Activated T-helper 9 cell treated with anti-CD3 and anti-CD28 coated beads, Interleukin-2, amount 50 U/mL, for 16 hours (primary cell): ENCODE measurements around the gene BATF3.

Source experiments
- DNase-seq: peaks from one replicate; pipeline ENCODE4 v3.0.0-alpha.2; 2020; ENCODE audit warnings: low read depth

The BATF3 gene

GRCh38 chr1:212703991-212704564 lies 4.4 kb upstream of the BATF3 start:
- no peak for DNase-seq

- no peak for DNase-seq
These were observed 3.0 kb upstream of the BATF3 start for GRCh38 chr1:212702672-212703071.

GRCh38 chr1:212701910-212702309 lies 2.3 kb upstream of the BATF3 start:
- DNase-seq = no peak

DNA sequence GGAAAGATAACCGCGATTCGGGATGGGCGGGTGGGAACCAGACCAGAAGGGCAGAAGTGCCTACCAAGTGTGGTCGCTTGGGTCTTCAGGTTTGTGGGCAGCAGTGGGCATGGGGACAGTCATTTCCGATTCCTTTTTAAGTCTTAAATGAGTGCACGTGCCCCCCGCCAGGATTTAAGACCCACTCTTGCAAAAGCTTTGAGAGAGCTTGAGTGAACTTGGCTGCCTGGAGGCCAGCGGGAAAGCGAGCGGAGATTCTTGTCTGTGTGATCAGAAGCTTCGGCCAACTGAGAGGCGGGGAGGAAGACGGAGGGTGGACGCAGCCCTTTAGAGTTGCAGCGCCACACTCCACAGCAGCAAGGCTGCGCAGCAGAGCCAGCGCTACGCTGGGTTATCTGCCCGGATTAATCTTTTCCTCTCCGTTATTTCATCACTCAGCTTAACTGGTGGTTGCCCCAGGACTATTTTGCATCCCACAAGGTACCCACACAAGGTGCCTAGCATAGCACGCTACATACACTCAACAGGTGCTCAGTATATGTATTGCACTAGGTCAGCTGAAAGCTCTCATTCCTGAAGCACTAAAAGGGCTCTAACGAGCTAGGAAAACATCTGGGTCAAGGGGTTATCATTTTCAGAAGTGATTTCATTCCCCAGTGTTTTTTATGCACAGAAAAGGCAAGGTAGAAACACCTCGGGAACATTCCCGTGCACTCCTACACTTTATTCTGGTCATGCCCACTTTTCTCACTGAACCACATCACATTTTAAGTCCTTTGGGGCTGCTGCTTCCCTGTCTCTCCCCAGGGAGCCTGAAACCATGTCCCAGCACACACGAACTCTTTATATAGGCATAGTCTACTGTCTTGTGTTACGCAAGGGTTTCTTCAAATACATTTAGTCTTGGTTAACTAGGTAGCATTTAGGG lies 1.5 kb upstream of the BATF3 start:
- DNase-seq = no peak

- peak; percentile 61 for DNase-seq
These were observed 717 bp upstream of the BATF3 start for GRCh38 chr1:212700223-212700891.

- peak; percentile 60 for DNase-seq
These were observed 476 bp downstream of the BATF3 start for GRCh38 chr1:212699104-212699624.

DNA sequence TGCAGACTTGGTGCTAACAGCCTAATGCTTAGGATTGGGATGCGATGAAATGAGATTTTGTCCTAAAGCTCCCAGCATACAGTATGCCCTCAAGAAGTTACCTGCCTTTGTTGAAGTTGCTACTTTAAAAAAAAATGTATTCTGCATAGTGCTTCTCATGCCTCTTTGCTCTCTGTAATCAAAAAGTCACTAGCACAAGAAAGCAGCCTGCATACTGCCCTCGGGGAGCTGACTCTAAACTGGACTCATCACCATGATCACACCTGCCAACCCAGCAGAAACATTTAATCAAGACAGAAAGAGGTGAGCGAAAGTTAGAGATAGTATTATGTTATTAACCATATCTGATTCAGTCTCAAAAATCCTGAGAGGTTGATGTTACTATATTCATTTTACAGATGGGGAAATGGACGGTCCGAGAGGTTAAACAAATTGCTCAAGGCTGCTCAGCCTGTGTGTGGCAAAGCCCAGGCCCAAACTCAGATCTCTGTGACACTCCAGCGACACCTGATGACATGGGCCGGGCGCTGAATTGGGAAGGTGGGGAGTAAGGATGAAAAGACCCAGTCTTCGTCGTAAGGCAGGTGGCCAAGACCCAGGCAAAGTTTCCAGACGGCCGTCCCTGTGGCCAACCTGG lies 1.1 kb downstream of the BATF3 start:
- no peak for DNase-seq

DNA sequence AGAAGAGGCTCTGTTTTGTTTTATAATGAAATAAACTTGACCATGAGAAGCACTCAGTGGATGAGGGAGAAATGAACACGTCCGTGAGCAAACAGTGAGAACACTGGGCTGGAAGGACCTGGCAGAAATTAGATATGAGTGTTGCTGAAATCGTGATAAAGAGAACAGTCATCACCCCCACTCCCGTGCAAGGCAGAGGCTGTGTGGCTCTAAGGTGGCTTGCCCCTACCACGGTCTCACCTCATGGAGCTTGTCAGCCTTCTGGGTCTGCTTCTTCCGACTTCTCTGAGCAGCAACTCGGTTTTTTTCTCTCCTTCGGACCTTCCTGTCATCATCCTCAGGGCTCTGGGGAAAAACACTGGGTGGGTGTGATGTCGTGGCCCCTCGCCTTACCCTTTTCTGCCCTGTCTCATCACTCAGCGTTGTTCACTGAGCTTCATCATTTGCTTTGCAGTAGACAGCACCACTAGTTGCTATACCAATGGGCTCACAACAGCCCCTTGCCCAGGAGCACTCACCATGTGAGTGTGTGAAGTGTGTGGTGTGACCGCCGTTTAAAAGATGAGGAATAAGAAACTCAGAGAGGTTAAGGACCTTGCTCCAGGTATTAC lies 2.8 kb downstream of the BATF3 start:
- no peak for DNase-seq

DNA sequence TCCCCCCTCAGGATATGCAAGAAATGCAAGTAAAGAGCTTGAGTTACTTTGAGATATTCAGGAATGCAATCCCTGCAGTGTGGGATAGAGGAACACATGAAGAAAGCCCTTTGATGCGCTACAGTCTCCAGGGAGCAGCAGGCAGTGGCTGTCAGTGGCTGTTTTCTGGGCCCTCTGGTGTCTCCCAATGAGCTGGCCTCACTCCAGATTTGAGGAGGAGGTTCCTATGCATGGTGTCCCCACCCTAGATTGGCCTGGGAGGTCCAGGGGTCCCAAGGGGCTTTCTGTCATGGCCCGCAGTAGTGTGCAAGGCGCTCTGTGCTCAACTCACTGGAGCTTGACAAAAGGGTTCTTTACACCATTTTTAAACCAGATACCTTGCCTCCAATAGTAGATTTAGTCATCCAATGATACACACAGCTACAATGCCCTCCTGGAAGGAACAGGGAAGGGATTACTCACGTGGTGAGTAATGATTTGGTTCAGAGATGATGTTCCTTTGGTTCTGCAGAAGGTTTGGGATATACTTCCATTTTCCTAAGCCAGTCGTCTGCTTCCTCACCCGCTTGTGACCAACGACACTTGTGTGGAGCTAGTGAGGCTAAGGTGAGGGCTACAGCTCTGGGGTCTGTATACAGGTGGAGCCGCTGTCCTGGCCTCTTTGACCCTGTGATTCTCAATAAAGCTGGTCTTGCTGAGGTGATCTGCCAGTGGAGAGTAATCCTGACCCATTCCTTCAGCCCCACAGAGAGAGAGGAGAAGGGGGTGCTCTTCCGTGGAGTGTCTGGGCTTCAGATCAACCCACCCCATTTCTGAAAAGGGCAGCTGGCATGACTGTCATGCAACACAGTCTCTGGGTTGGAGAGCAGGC lies 6.6 kb downstream of the BATF3 start:
- no peak for DNase-seq

GRCh38 chr1:212691561-212692071 lies 8.0 kb downstream of the BATF3 start:
- no peak for DNase-seq

DNA sequence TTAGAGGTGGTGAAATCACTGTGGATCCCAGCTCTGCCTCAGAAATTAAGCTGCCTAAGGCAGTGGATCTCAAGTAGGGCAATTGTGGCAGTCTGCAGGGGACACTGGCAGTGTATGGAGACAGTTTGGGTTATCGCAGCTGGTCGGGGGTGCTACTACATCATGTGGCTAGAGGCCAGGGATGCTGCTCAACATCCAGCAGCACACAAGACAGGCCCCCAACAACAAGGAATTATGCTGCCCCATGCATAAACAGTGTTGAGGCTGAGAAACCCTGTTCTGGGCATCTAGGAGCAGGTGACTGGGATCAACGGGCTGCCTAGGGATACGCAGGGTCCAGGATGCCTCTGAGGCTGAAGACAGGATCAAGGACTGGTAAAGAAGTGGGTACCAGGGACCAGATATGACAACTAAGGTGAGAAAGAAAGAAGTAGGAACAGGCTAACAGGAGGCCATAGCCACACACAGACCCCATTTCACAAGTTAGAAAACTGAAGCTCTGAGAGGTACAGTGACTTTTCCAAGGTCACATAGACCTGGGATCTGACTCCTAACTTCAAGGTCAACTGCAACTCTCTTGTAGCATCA lies 8.7 kb downstream of the BATF3 start:
- no peak for DNase-seq

- DNase-seq = no peak
These were observed 9.7 kb downstream of the BATF3 start for GRCh38 chr1:212689758-212690529.

DNA sequence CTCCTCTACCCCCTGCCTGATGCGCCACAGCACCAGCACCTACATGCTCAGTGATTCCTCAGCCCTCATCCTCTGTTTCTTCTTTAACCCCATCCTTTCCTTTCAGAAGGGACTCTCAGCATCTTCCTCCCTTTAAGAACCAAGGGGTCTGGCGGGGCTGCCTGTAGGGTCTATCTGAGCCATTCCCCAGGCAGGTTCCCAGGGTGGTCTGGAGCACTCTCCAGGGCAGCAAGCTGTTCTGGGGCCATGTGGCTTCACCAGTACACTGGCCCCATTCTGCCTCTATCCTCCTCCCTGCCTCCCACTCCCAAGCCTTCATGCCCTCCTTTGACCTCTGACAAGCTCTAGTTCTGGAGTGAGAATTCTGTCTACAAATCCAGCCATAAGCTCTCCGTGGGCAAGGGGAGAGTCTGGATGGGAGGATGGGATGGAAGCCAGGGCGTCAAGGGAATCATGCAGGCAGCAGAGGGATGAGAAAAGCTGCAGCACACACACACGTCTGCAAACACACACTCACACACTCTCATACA lies 10.4 kb downstream of the BATF3 start:
- no peak for DNase-seq

- no peak for DNase-seq
These were observed 11.1 kb downstream of the BATF3 start for GRCh38 chr1:212688341-212689047.

- no peak for DNase-seq
These were observed 11.8 kb downstream of the BATF3 start for GRCh38 chr1:212687811-212688210.

DNA sequence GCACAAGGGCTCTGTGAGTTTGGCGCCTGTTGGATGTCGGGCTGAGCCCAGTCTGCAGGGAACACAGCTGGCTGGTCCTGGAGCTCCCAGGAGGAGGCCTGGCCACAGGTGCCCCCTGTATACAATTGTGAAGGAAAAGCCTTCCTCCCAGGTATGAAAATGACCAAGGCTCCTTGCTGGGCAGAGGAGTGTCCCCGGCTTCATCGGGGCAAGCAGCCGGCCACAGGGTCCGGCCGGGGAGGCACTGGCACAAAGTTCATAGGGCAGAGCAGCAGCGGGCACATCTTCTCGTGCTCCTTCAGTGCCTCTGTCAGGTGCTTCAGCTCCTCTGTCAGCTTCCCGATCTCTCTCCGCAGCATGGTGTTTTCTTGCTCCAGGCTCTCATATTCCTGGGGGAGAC lies 13.0 kb downstream of the BATF3 start:
- no peak for DNase-seq

- no peak for DNase-seq
These were observed 13.6 kb downstream of the BATF3 start for GRCh38 chr1:212686069-212686468.

- no peak for DNase-seq
These were observed 14.2 kb downstream of the BATF3 start for GRCh38 chr1:212685429-212685828.
